K562 (cell line): Measurements from ENCODE around the gene OR9I1. TPM values are rescaled to one million over a fixed set of nuclear protein-coding genes. Genes with fewer than 3 reads are reported as not detected.

Experiments used
- ATAC-seq: fragments of 200-7000 bp; cut with Tn5 transposase; 3 replicates; pipeline ENCODE4 v1.9.1; 2020; ENCODE audit warnings: moderate library complexity
- BruUV-seq: library from RNA; stranded (reverse); fragments of 400-500 nt; replicated peaks from 2 replicates; lab custom pipeline; 2021; lab: Mats Ljungman, UMichigan
- CTCF ChIA-PET: fragments of 300-600 bp; formaldehyde crosslinking; extraction: SDS; loops from one replicate; lab custom pipeline; 2021; ENCODE audit warnings: low intra/inter-chr PET ratio; lab: Yijun Ruan, JAX
- POLR2A ChIA-PET: fragments of 300-600, 350-650 bp; sonication (Branson Sonifier 250); formaldehyde crosslinking; extraction: SDS; loops from one replicate; lab custom pipeline; 2021; ENCODE audit warnings: antibody characterized with exemption, inconsistent platforms; lab: Yijun Ruan, JAX
- DNase-seq, 4 experiments: peaks; one replicate each; pipeline versions ENCODE4 v3.0.0 to v3.0.0-alpha.2; 2011 to 2018; ENCODE audit warnings: low spot score in 3 of 4, mixed read lengths in 3 of 4; ENCODE audit errors: extremely low read depth in 1 of 4
- FAIRE-seq: peaks from 2 replicates; lab custom pipeline; 2011; peaks lifted over from hg19 to GRCh38; lab: Jason Lieb, UNC
- H2AFZ ChIP-seq: 2 replicates; pipeline ENCODE4 v1.6.0; 2011; ENCODE audit warnings: low read depth, low read length, control low read depth, inconsistent platforms
- H3K27ac ChIP-seq: fragments of 200-600 bp; 3 replicates; pipeline ENCODE4 v1.8.0; 2011; ENCODE audit warnings: low read depth, mild to moderate bottlenecking, control low read depth, inconsistent platforms, low read length, moderate library complexity, mixed read lengths; ENCODE audit errors: extremely low read depth
- H3K27me3 ChIP-seq, 2 experiments: fragments of 300-600 bp in 1 of 2; 2 replicates in 1 of 2; 3 replicates in 1 of 2; pipeline versions ENCODE4 v1.6.0 to v1.8.0; 2011; ENCODE audit warnings: inconsistent platforms in 2 of 2, low read length in 2 of 2, mild to moderate bottlenecking in 1 of 2, mixed read lengths in 1 of 2, moderate library complexity in 1 of 2; ENCODE audit not compliant: control insufficient read depth in 2 of 2, insufficient read depth in 2 of 2
- H3K36me3 ChIP-seq: fragments of 300-600 bp; 3 replicates; pipeline ENCODE4 v1.8.0; 2011; ENCODE audit warnings: mild to moderate bottlenecking, low read length, inconsistent platforms; ENCODE audit not compliant: control insufficient read depth, insufficient read depth
- H3K4me1 ChIP-seq, 2 experiments: fragments of 200-600 bp in 1 of 2; replicated peaks in 1 of 2; 2 replicates in 1 of 2; 3 replicates in 1 of 2; pipeline versions ENCODE4 v1.5.1 to v1.8.0; 2011; ENCODE audit warnings: inconsistent platforms in 2 of 2, low read length in 2 of 2, mild to moderate bottlenecking in 1 of 2, mixed read lengths in 1 of 2, moderate library complexity in 1 of 2; ENCODE audit not compliant: control insufficient read depth in 2 of 2, insufficient read depth in 2 of 2
- H3K4me2 ChIP-seq: 2 replicates; pipeline ENCODE4 v1.6.1; 2011; ENCODE audit warnings: low read length, control low read depth, inconsistent platforms, mixed read lengths; ENCODE audit not compliant: insufficient read depth
- H3K4me3 ChIP-seq: fragments of 200-600 bp; sonication (generic), shearing (Covaris generic); 2 replicates; pipeline ENCODE4 v1.5.1; 2016; ENCODE audit warnings: control low read depth, inconsistent platforms
- H3K79me2 ChIP-seq: fragments of 200-600 bp; 3 replicates; pipeline ENCODE4 v1.8.0; 2011; ENCODE audit warnings: low read length, inconsistent platforms; ENCODE audit not compliant: control insufficient read depth, insufficient read depth
- H3K9ac ChIP-seq, 2 experiments: 2 replicates each; pipeline versions ENCODE4 v1.6.0 to v1.6.1; 2011; ENCODE audit warnings: low read depth in 2 of 2, low read length in 2 of 2, control low read depth in 1 of 2, inconsistent platforms in 1 of 2, mild to moderate bottlenecking in 1 of 2, mixed read lengths in 1 of 2; ENCODE audit not compliant: insufficient read depth in 1 of 2
- H3K9me1 ChIP-seq: one replicate; pipeline ENCODE4 v1.6.0; 2011; ENCODE audit warnings: inconsistent platforms, mild to moderate bottlenecking, low read length, moderate library complexity; ENCODE audit not compliant: control insufficient read depth, insufficient read depth
- H3K9me3 ChIP-seq: replicated peaks from 2 replicates; pipeline ENCODE4 v1.5.1; 2011; ENCODE audit warnings: low read depth, low read length, inconsistent platforms; ENCODE audit not compliant: control insufficient read depth, insufficient read depth
- H4K20me1 ChIP-seq: replicated peaks from 2 replicates; pipeline ENCODE4 v1.6.1; 2011; ENCODE audit warnings: low read length, inconsistent platforms, mixed read lengths; ENCODE audit not compliant: control insufficient read depth, insufficient read depth
- BACH1 ChIP-seq: fragments of 200-800 bp; sonication (Bioruptor generic); IDR thresholded peaks from 2 replicates; pipeline ENCODE4 v1.6.1; 2016; ENCODE audit warnings: missing genetic modification characterization, missing compliant biosample characterization
- CTBP1 ChIP-seq: fragments of 450-650 bp; IDR thresholded peaks from 2 replicates; pipeline ENCODE4 v1.6.1; 2016; ENCODE audit warnings: borderline replicate concordance
- ELF1 ChIP-seq: fragments of 200-800 bp; sonication (Bioruptor generic); IDR thresholded peaks from 2 replicates; pipeline ENCODE4 v1.6.1; 2016; ENCODE audit warnings: missing genetic modification characterization, missing compliant biosample characterization
- HNRNPL ChIP-seq: fragments of 200-400 bp; formaldehyde crosslinking; IDR thresholded peaks from 2 replicates; pipeline ENCODE4 v1.6.1; 2017; ENCODE audit warnings: low read depth, mild to moderate bottlenecking, low read length
- MAZ ChIP-seq, 2 experiments: fragments of 450-650 bp in 1 of 2; sonication (generic) in 1 of 2; formaldehyde crosslinking; IDR thresholded peaks in 1 of 2; conservative IDR thresholded peaks in 1 of 2; 2 replicates each; pipeline versions ENCODE4 v1.4.0 to v1.5.0; 2020; ENCODE audit warnings: mild to moderate bottlenecking in 1 of 2, missing genetic modification reagents in 1 of 2
- PTRF ChIP-seq: fragments of 450-650 bp; IDR thresholded peaks from 2 replicates; pipeline ENCODE4 v1.6.1; 2016; ENCODE audit warnings: mild to moderate bottlenecking, missing genetic modification characterization, missing compliant biosample characterization
- ZNF197 ChIP-seq: fragments of 200-800 bp; sonication (Bioruptor generic); IDR thresholded peaks from 2 replicates; pipeline ENCODE4 v1.6.1; 2016; ENCODE audit warnings: low read depth, missing genetic modification characterization, missing compliant biosample characterization
- ZNF584 ChIP-seq: fragments of 200-800 bp; sonication (Bioruptor generic); IDR thresholded peaks from 2 replicates; pipeline ENCODE4 v1.6.1; 2016; ENCODE audit warnings: low read depth, mild to moderate bottlenecking, missing genetic modification characterization, missing compliant biosample characterization
- ZNF780A ChIP-seq: fragments of 250-450 bp; sonication (Bioruptor Pico); IDR thresholded peaks from 2 replicates; pipeline ENCODE4 v1.5.0; 2021; ENCODE audit warnings: mild to moderate bottlenecking
- WGBS: fragments of 100-300 bp; shearing (Covaris generic); methylation state at CpG from one replicate; pipeline ENCODE4 v1.1.6; 2016; ENCODE audit warnings: low coverage, mixed read lengths; ENCODE audit not compliant: insufficient coverage; ENCODE audit errors: missing lambda C conversion rate; 5-methylcytosine and 5-hydroxymethylcytosine counted together
- in situ Hi-C: fragments of 300-500 bp; cut with MboI; formaldehyde crosslinking; loops from 4 replicates; pipeline ENCODE4 v1.15.0; 2018; ENCODE audit warnings: inconsistent platforms, mixed read lengths
- intact Hi-C: fragments of 100-400 bp; cut with micrococcal nuclease; formaldehyde crosslinking; loops from 2 replicates; pipeline ENCODE4 v1.14.2; 2022
- polyA plus RNA-seq, 8 experiments: library from polyadenylated mRNA; depleted of rRNA in 4 of 8; stranded (reverse) in 5 of 8; unstranded in 3 of 8; fragments of >200 nt; fragmentation: Nextera tagmentation in 2 of 8; fragmentation: Illumina TruSeq in 1 of 8; extraction: Ambion mirVana in 2 of 8; extraction: Trizol in 1 of 8; gene quantifications; 2 replicates each; pipeline versions ENCODE4 v1.2.1 to v1.2.3, GENCODE V29; 2011 to 2014; ENCODE audit warnings: inconsistent platforms in 1 of 8, missing spikeins in 1 of 8
- total RNA-seq, 7 experiments: library from RNA; depleted of rRNA in 6 of 7; stranded (reverse); fragments of >200 nt in 6 of 7; fragmentation: Illumina TruSeq in 2 of 7; extraction: Trizol in 2 of 7; gene quantifications; 2 replicates each; pipeline versions ENCODE4 v1.2.1 to v1.2.3, GENCODE V29; 2011 to 2021; ENCODE audit warnings: low replicate concordance in 1 of 7
- TF ChIP-seq, protein P1 (sequence below): sonication (generic); formaldehyde crosslinking; IDR thresholded peaks from 2 replicates; pipeline ENCODE4 v1.9.0; 2022; ENCODE audit warnings: mild to moderate bottlenecking, missing genetic modification reagents
- TF ChIP-seq, protein P2 (sequence below): fragments of 250-450 bp; sonication (Bioruptor Pico); IDR thresholded peaks from 2 replicates; pipeline ENCODE4 v1.8.0; 2021; ENCODE audit warnings: moderate library complexity, mild to moderate bottlenecking, inconsistent platforms

Gene OR9I1
- total and polyA plus RNA-seq, 9 of the 15 experiments (the other 6 are each of a cell fraction or from before 2014, with no cell fraction given): not detected

DNA sequence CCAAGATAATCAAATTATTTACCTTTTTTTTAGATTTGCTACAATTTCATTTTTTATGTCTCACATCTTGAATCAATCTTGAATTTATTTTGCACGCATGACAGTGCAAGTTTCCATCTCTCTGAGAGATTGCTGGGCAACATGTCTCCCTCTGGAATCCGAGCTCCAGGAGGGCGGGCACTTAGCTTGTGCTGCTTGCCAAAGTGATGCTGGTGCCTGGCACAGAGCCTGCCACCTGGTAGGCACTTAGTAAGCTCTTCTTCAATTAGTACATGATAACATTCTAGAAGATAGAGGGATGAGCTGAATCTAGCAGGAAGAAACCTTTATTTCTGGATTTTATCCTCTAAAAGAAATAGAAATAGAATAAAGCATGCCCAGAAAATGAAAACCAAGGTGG, 27.5 kb upstream of the OR9I1 start (continued):
- TF ChIP-seq ZNF584 (CRISPR knock-in tag) (no peak), ELF1 (tag) (no peak), MAZ (CRISPR knock-in tag; conservative IDR thresholded peaks at IDR 0.05 in 1 of 2, IDR thresholded peaks at IDR 0.05 in 1 of 2) (no peak), HNRNPL (no peak), PTRF (no peak), ZNF197 (no peak), BACH1 (tag) (no peak)
- TF ChIP-seq, protein P1, sequence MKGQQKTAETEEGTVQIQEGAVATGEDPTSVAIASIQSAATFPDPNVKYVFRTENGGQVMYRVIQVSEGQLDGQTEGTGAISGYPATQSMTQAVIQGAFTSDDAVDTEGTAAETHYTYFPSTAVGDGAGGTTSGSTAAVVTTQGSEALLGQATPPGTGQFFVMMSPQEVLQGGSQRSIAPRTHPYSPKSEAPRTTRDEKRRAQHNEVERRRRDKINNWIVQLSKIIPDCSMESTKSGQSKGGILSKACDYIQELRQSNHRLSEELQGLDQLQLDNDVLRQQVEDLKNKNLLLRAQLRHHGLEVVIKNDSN: no peak

DNA sequence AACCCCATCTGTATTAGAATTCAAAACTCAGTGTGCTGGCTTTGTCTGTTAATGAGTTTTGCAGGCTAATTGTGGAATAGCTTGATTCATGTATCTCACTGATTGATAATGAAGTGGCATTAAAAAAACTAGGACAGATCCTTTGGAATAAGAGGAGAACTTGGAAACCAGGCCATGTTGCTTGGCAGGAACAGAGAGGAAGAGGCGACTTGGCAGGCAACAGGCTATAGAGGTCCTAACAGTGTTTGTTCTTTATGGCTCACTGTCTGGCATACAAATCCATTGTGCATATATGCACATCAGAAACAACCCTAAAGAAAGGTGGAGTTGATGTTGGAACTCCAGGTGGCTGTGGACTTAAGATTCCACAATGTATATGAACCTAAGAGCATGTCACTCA, 17.4 kb upstream of the OR9I1 start:
- no peak overlapping the region for H3K9ac ChIP-seq
- DNase-seq: no peak
- TF ChIP-seq CTBP1: no peak
- TF ChIP-seq, protein P2, sequence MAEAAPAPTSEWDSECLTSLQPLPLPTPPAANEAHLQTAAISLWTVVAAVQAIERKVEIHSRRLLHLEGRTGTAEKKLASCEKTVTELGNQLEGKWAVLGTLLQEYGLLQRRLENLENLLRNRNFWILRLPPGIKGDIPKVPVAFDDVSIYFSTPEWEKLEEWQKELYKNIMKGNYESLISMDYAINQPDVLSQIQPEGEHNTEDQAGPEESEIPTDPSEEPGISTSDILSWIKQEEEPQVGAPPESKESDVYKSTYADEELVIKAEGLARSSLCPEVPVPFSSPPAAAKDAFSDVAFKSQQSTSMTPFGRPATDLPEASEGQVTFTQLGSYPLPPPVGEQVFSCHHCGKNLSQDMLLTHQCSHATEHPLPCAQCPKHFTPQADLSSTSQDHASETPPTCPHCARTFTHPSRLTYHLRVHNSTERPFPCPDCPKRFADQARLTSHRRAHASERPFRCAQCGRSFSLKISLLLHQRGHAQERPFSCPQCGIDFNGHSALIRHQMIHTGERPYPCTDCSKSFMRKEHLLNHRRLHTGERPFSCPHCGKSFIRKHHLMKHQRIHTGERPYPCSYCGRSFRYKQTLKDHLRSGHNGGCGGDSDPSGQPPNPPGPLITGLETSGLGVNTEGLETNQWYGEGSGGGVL (CRISPR knock-in tag): no peak
- TF ChIP-seq ZNF780A (CRISPR knock-in tag): no peak
- TF ChIP-seq, all 486 proteins: peak for 0
- H3K36me3 ChIP-seq: no peaks in the 10 kb centered on the region
- ChIA-PET POLR2A (no interaction called here), CTCF (no interaction called here)
- no peaks in the 10 kb centered on the region for H3K4me1 ChIP-seq
- H3K4me3 ChIP-seq: no peak overlapping the region
- no TSS peak for BruUV-seq
- no peak for ATAC-seq
- no peaks in the 10 kb centered on the region for H3K9me1 ChIP-seq
- 0% methylated on average over 1 of the region's 1 CpG for WGBS
- H3K4me2 ChIP-seq: no peak overlapping the region
- no peaks in the 10 kb centered on the region for H3K27me3 ChIP-seq
- no peak overlapping the region for H3K27ac ChIP-seq
- H3K79me2 ChIP-seq: no peaks in the 10 kb centered on the region
- in situ Hi-C loops: no loop called here
- H3K9me3 ChIP-seq: no peaks in the 10 kb centered on the region
- intact Hi-C loops: no loop called here
- H2AFZ ChIP-seq: no peak overlapping the region
- H4K20me1 ChIP-seq: no peaks in the 10 kb centered on the region
- no peak for FAIRE-seq
